Neural crest cell (in vitro differentiated cells): ENCODE data around the gene IL1R1. TPM values are rescaled to one million over a fixed set of nuclear protein-coding genes. Genes with fewer than 3 reads are reported as not detected.
"Not testable (repeated sequence)": the region's sequence is repeated elsewhere in the genome, so short reads cannot be mapped to it uniquely, and the experiment has no call there.

Experiments
- DNase-seq: peaks from one replicate; pipeline ENCODE4 v3.0.0; 2021; ENCODE audit warnings: low read depth, mixed read lengths, low spot score
- H3K27ac Mint-ChIP-seq: one replicate; pipeline ENCODE4 v1.8.0; 2021; ENCODE audit warnings: mild to moderate bottlenecking, mixed read lengths; ENCODE audit not compliant: unreplicated experiment
- H3K27me3 Mint-ChIP-seq: 2 replicates; pipeline ENCODE4 v1.8.0; 2021; ENCODE audit warnings: low read depth, mild to moderate bottlenecking, mixed read lengths
- H3K36me3 Mint-ChIP-seq: 2 replicates; pipeline ENCODE4 v1.8.0; 2021; ENCODE audit warnings: low read depth, mild to moderate bottlenecking, mixed read lengths
- H3K4me1 Mint-ChIP-seq: 2 replicates; pipeline ENCODE4 v1.8.0; 2021; ENCODE audit warnings: mixed read lengths
- H3K4me3 Mint-ChIP-seq: one replicate; pipeline ENCODE4 v1.8.0; 2021; ENCODE audit warnings: mild to moderate bottlenecking, mixed read lengths
- H3K9me3 Mint-ChIP-seq: 2 replicates; pipeline ENCODE4 v1.8.0; 2021; ENCODE audit warnings: mixed read lengths
- CTCF ChIP-seq: fragments of 200-600 bp; sonication (generic); conservative IDR thresholded peaks from 2 replicates; pipeline ENCODE4 v1.5.0; 2021; ENCODE audit warnings: antibody characterized with exemption, mild to moderate bottlenecking
- total RNA-seq: library from RNA; stranded (reverse); gene quantifications from 2 replicates; pipeline ENCODE4 v1.2.1, GENCODE V29; 2021

The IL1R1 gene
- total RNA-seq, 1 donor from 2014 or later = 0.14 TPM

- peaks cover 2% of the 10 kb centered on the region for H3K36me3 Mint-ChIP-seq
- DNase-seq = no peak
- no peak overlapping the region for H3K27ac Mint-ChIP-seq
- H3K4me3 Mint-ChIP-seq = no peak overlapping the region
- no peaks in the 10 kb centered on the region for H3K9me3 Mint-ChIP-seq
- H3K27me3 Mint-ChIP-seq = no peaks in the 10 kb centered on the region
- peaks cover 4% of the 10 kb centered on the region for H3K4me1 Mint-ChIP-seq
- no peak for TF ChIP-seq CTCF
Observed at GRCh38 chr2:102117472-102117858, 25.1 kb upstream of the IL1R1 start.

- no peak for DNase-seq
- H3K4me3 Mint-ChIP-seq = no peak overlapping the region
- no peak for TF ChIP-seq CTCF
- H3K27me3 Mint-ChIP-seq = no peaks in the 10 kb centered on the region
- no peaks in the 10 kb centered on the region for H3K36me3 Mint-ChIP-seq
- H3K27ac Mint-ChIP-seq = no peak overlapping the region
- H3K9me3 Mint-ChIP-seq = no peaks in the 10 kb centered on the region
- peaks cover 4% of the 10 kb centered on the region for H3K4me1 Mint-ChIP-seq
Observed at GRCh38 chr2:102119255-102119654, 23.3 kb upstream of the IL1R1 start.

DNA sequence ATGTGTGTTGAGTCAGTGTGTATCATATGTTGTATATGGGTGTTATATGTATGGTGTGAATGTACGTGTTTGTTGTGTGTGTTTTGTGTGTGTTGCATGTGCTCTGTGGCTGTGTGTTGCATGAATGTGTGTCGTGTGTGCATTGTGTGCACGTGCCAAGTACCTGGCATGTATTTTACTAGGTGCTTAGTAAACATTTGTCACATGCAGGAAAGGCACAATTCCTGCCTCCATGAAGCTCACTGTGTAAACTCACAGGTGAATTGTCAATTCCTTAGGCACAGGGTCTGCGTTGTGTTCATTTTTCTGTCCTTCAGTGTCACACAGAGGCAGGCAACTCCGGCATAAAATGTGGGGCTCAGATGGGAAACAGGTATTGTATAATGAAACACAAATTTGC is 22.3 kb upstream of the IL1R1 start:
- Mint-ChIP-seq H3K27ac (no peak overlapping the region), H3K36me3 (no peaks in the 10 kb centered on the region), H3K4me1 (peaks cover 4% of the 10 kb centered on the region), H3K4me3 (no peak overlapping the region), H3K27me3 (no peaks in the 10 kb centered on the region), H3K9me3 (no peaks in the 10 kb centered on the region)
- no peak for TF ChIP-seq CTCF
- DNase-seq = no peak

GRCh38 chr2:102120701-102121159 is 21.8 kb upstream of the IL1R1 start:
- no peaks in the 10 kb centered on the region for H3K36me3 Mint-ChIP-seq
- no peak overlapping the region for H3K27ac Mint-ChIP-seq
- H3K4me3 Mint-ChIP-seq = no peak overlapping the region
- H3K27me3 Mint-ChIP-seq = no peaks in the 10 kb centered on the region
- DNase-seq = no peak
- TF ChIP-seq CTCF = no peak
- H3K4me1 Mint-ChIP-seq = peaks cover 4% of the 10 kb centered on the region
- no peaks in the 10 kb centered on the region for H3K9me3 Mint-ChIP-seq

GRCh38 chr2:102122115-102122514 is 20.4 kb upstream of the IL1R1 start:
- Mint-ChIP-seq H3K9me3 (no peaks in the 10 kb centered on the region), H3K4me3 (no peak overlapping the region), H3K27ac (no peak overlapping the region), H3K36me3 (no peaks in the 10 kb centered on the region), H3K27me3 (no peaks in the 10 kb centered on the region), H3K4me1 (peaks cover 4% of the 10 kb centered on the region)
- TF ChIP-seq CTCF = no peak
- no peak for DNase-seq

GRCh38 chr2:102122909-102123308 is 19.6 kb upstream of the IL1R1 start:
- no peak overlapping the region for H3K27ac Mint-ChIP-seq
- no peaks in the 10 kb centered on the region for H3K27me3 Mint-ChIP-seq
- no peak for TF ChIP-seq CTCF
- no peaks in the 10 kb centered on the region for H3K36me3 Mint-ChIP-seq
- DNase-seq = no peak
- H3K4me3 Mint-ChIP-seq = no peak overlapping the region
- no peaks in the 10 kb centered on the region for H3K4me1 Mint-ChIP-seq
- H3K9me3 Mint-ChIP-seq = no peaks in the 10 kb centered on the region

- not testable (repeated sequence) for H3K36me3 Mint-ChIP-seq, DNase-seq, H3K27ac Mint-ChIP-seq, H3K27me3 Mint-ChIP-seq, H3K4me1 Mint-ChIP-seq, H3K4me3 Mint-ChIP-seq, H3K9me3 Mint-ChIP-seq
Observed at GRCh38 chr2:102124421-102124820, 18.1 kb upstream of the IL1R1 start.
